ENCODE results near the gene CS.

DNA sequence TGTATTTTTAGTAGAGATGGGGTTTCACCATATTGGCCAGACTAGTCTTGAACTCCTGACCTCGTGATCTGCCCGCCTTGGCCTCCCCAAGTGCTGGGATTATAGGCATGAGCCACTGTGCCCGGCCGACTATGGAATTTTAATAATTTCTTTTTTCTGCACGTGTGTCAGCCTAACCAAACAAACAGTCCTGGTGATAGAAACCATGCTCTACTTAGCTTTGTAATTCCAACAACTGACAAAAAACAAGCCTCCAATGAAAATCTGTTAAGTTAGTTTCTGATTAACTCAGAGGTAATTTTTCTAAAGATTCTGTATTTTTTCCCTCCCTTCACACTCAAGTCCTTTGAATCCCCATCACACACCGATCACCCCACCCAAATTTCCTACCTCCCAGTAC lies 18.1 kb downstream of the CS start:
- TF ChIP-seq EZH2 (IDR thresholded peaks at IDR 0.05) (no peak), EZH2phosphoT487 (IDR thresholded peaks at IDR 0.05) (no peak)
- TF ChIP-seq, protein P1, sequence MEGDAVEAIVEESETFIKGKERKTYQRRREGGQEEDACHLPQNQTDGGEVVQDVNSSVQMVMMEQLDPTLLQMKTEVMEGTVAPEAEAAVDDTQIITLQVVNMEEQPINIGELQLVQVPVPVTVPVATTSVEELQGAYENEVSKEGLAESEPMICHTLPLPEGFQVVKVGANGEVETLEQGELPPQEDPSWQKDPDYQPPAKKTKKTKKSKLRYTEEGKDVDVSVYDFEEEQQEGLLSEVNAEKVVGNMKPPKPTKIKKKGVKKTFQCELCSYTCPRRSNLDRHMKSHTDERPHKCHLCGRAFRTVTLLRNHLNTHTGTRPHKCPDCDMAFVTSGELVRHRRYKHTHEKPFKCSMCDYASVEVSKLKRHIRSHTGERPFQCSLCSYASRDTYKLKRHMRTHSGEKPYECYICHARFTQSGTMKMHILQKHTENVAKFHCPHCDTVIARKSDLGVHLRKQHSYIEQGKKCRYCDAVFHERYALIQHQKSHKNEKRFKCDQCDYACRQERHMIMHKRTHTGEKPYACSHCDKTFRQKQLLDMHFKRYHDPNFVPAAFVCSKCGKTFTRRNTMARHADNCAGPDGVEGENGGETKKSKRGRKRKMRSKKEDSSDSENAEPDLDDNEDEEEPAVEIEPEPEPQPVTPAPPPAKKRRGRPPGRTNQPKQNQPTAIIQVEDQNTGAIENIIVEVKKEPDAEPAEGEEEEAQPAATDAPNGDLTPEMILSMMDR (IDR thresholded peaks at IDR 0.05): no peak

All from neural progenitor cell (in vitro differentiated cells).